GM23338 (cell line): ENCODE measurements around the gene DSCAML1. TPM values are rescaled to one million over a fixed set of nuclear protein-coding genes. Genes with fewer than 3 reads are reported as not detected.

Source experiments
- ATAC-seq: fragments of 200-7000 bp; cut with Tn5 transposase; 3 replicates; pipeline ENCODE4 v1.9.1; 2020
- DNase-seq: peaks from one replicate; pipeline ENCODE4 v3.0.0-alpha.2; 2015; ENCODE audit warnings: low spot score
- H2AFZ ChIP-seq: fragments of 200-600 bp; sonication (generic); 2 replicates; pipeline ENCODE4 v1.8.0; 2016; ENCODE audit warnings: antibody characterized with exemption, mild to moderate bottlenecking, moderate library complexity
- H3F3A ChIP-seq: fragments of 200-600 bp; sonication (generic); replicated peaks from 2 replicates; pipeline ENCODE4 v1.8.0; 2017; ENCODE audit warnings: antibody characterized with exemption, mixed run types, low read depth
- H3K27ac ChIP-seq: fragments of 200-600 bp; sonication (generic); 2 replicates; pipeline ENCODE4 v1.6.1; 2016; ENCODE audit warnings: low read depth
- H3K27me3 ChIP-seq: fragments of 200-600 bp; sonication (generic); 2 replicates; pipeline ENCODE4 v1.8.0; 2016; ENCODE audit warnings: mild to moderate bottlenecking, mixed run types, moderate library complexity; ENCODE audit not compliant: insufficient read depth
- H3K36me3 ChIP-seq: fragments of 200-600 bp; sonication (generic); 2 replicates; pipeline ENCODE4 v1.8.0; 2016; ENCODE audit warnings: mild to moderate bottlenecking; ENCODE audit not compliant: insufficient read depth
- H3K4me1 ChIP-seq: fragments of 200-600 bp; sonication (generic); 2 replicates; pipeline ENCODE4 v1.8.0; 2016; ENCODE audit warnings: mild to moderate bottlenecking, moderate library complexity; ENCODE audit not compliant: insufficient read depth
- H3K4me2 ChIP-seq: fragments of 200-600 bp; sonication (generic); 2 replicates; pipeline ENCODE4 v1.7.1; 2017; ENCODE audit warnings: mixed run types
- H3K4me3 ChIP-seq: fragments of 200-600 bp; sonication (generic); 2 replicates; pipeline ENCODE4 v1.6.1; 2016; ENCODE audit warnings: mixed run types
- H3K79me2 ChIP-seq: fragments of 200-600 bp; sonication (generic); replicated peaks from 2 replicates; pipeline ENCODE4 v1.8.0; 2017; ENCODE audit warnings: mild to moderate bottlenecking; ENCODE audit not compliant: insufficient read depth
- H3K9me2 ChIP-seq: fragments of 200-600 bp; sonication (generic); 2 replicates; pipeline ENCODE4 v1.8.0; 2017; ENCODE audit not compliant: insufficient read depth
- H4K20me1 ChIP-seq: fragments of 200-600 bp; sonication (generic); replicated peaks from 2 replicates; pipeline ENCODE4 v1.8.0; 2017; ENCODE audit warnings: mild to moderate bottlenecking; ENCODE audit not compliant: insufficient read depth
- H3K27ac Mint-ChIP-seq: 2 replicates; pipeline ENCODE4 v1.8.0; 2020; ENCODE audit warnings: inconsistent platforms, mild to moderate bottlenecking, moderate library complexity, mixed read lengths
- H3K27me3 Mint-ChIP-seq: 3 replicates; pipeline ENCODE4 v1.8.0; 2022; ENCODE audit warnings: low read depth, mild to moderate bottlenecking, moderate library complexity, mixed read lengths, inconsistent platforms; ENCODE audit not compliant: insufficient read depth, poor library complexity
- H3K36me3 Mint-ChIP-seq: 3 replicates; pipeline ENCODE4 v1.8.0; 2021; ENCODE audit warnings: low read depth, mild to moderate bottlenecking, inconsistent platforms, moderate library complexity, mixed read lengths
- H3K4me1 Mint-ChIP-seq: 3 replicates; pipeline ENCODE4 v1.8.0; 2020; ENCODE audit warnings: mild to moderate bottlenecking, inconsistent platforms, mixed read lengths
- H3K4me3 Mint-ChIP-seq: 3 replicates; pipeline ENCODE4 v1.8.0; 2021; ENCODE audit warnings: moderate library complexity, mild to moderate bottlenecking, inconsistent platforms, mixed read lengths
- H3K9me3 Mint-ChIP-seq: 3 replicates; pipeline ENCODE4 v1.8.0; 2020; ENCODE audit warnings: moderate library complexity, mild to moderate bottlenecking, inconsistent platforms, mixed read lengths
- CREB1 ChIP-seq: fragments of 250-450 bp; sonication (Bioruptor Pico); IDR thresholded peaks from 2 replicates; pipeline ENCODE4 v1.5.0; 2020; ENCODE audit warnings: low read depth, mild to moderate bottlenecking, moderate library complexity
- EZH2 ChIP-seq: fragments of 200-600 bp; sonication (generic); IDR thresholded peaks from one replicate; pipeline ENCODE4 v1.8.0; 2017; ENCODE audit warnings: antibody characterized with exemption, mild to moderate bottlenecking, low read depth; ENCODE audit not compliant: unreplicated experiment
- JUNB ChIP-seq: IDR thresholded peaks from one replicate; pipeline ENCODE4 v1.6.1; 2016; ENCODE audit warnings: antibody characterized with exemption; ENCODE audit not compliant: unreplicated experiment
- NANOG ChIP-seq: IDR thresholded peaks from 2 replicates; pipeline ENCODE4 v1.6.1; 2016; ENCODE audit warnings: antibody characterized with exemption, borderline replicate concordance
- POLR2AphosphoS5 ChIP-seq: IDR thresholded peaks from 2 replicates; pipeline ENCODE4 v1.6.1; 2016; ENCODE audit warnings: antibody characterized with exemption, low read depth
- STAT1 ChIP-seq: IDR thresholded peaks from one replicate; pipeline ENCODE4 v1.6.1; 2016; ENCODE audit warnings: antibody characterized with exemption; ENCODE audit not compliant: unreplicated experiment
- ZNF331 ChIP-seq: fragments of 250-450 bp; sonication (Bioruptor Pico); IDR thresholded peaks from 2 replicates; pipeline ENCODE4 v1.5.0; 2020; ENCODE audit warnings: low read depth, mild to moderate bottlenecking, moderate library complexity
- polyA plus RNA-seq: library from polyadenylated mRNA; unstranded; fragments of >200 nt; fragmentation: Nextera tagmentation; extraction: Ambion mirVana; gene quantifications from 2 replicates; pipeline ENCODE4 v1.2.1, GENCODE V29; 2016
- total RNA-seq: library from RNA; depleted of rRNA; stranded (reverse); fragments of >200 nt; shearing (Covaris generic); gene quantifications from 2 replicates; pipeline ENCODE4 v1.2.3, GENCODE V29; 2014
- TF ChIP-seq, protein P1 (sequence below): IDR thresholded peaks from one replicate; pipeline ENCODE4 v1.6.1; 2018; ENCODE audit warnings: antibody characterized with exemption; ENCODE audit not compliant: unreplicated experiment
- TF ChIP-seq, protein P2 (sequence below): IDR thresholded peaks from 2 replicates; pipeline ENCODE4 v1.6.1; 2016; ENCODE audit warnings: antibody characterized with exemption

Gene DSCAML1
- total and polyA plus RNA-seq, 2 experiments from 2014 or later = 0.17 TPM; not detected in 1

DNA sequence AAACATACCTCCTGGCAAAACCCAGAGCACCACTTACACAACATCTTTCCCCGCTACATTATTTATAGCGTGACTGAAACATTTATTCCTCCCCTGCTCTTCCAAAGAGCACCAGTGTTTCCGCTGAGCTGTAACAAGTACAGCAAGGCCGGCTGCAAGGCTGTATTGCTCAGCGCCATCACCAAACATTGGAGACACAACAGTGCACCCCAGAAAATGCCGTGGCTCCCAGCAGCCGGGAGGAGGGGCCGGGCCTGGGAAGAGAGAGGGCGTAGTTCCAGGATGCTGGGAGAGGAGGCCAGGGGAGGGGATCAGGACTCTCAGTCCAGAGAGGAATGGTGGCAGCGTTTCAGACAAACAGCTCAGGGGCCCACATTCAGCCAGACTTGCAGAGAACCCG lies 133.2 kb downstream of the DSCAML1 start (continued):
- TF ChIP-seq, protein P1, sequence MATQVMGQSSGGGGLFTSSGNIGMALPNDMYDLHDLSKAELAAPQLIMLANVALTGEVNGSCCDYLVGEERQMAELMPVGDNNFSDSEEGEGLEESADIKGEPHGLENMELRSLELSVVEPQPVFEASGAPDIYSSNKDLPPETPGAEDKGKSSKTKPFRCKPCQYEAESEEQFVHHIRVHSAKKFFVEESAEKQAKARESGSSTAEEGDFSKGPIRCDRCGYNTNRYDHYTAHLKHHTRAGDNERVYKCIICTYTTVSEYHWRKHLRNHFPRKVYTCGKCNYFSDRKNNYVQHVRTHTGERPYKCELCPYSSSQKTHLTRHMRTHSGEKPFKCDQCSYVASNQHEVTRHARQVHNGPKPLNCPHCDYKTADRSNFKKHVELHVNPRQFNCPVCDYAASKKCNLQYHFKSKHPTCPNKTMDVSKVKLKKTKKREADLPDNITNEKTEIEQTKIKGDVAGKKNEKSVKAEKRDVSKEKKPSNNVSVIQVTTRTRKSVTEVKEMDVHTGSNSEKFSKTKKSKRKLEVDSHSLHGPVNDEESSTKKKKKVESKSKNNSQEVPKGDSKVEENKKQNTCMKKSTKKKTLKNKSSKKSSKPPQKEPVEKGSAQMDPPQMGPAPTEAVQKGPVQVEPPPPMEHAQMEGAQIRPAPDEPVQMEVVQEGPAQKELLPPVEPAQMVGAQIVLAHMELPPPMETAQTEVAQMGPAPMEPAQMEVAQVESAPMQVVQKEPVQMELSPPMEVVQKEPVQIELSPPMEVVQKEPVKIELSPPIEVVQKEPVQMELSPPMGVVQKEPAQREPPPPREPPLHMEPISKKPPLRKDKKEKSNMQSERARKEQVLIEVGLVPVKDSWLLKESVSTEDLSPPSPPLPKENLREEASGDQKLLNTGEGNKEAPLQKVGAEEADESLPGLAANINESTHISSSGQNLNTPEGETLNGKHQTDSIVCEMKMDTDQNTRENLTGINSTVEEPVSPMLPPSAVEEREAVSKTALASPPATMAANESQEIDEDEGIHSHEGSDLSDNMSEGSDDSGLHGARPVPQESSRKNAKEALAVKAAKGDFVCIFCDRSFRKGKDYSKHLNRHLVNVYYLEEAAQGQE = no peak
- TF ChIP-seq NANOG (no peak), STAT1 (no peak), ZNF331 (CRISPR knock-in tag) (no peak), POLR2AphosphoS5 (no peak), EZH2 (no peak), JUNB (no peak), CREB1 (CRISPR knock-in tag) (no peak)
- TF ChIP-seq, protein P2, sequence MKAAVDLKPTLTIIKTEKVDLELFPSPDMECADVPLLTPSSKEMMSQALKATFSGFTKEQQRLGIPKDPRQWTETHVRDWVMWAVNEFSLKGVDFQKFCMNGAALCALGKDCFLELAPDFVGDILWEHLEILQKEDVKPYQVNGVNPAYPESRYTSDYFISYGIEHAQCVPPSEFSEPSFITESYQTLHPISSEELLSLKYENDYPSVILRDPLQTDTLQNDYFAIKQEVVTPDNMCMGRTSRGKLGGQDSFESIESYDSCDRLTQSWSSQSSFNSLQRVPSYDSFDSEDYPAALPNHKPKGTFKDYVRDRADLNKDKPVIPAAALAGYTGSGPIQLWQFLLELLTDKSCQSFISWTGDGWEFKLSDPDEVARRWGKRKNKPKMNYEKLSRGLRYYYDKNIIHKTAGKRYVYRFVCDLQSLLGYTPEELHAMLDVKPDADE = no peak

DNA sequence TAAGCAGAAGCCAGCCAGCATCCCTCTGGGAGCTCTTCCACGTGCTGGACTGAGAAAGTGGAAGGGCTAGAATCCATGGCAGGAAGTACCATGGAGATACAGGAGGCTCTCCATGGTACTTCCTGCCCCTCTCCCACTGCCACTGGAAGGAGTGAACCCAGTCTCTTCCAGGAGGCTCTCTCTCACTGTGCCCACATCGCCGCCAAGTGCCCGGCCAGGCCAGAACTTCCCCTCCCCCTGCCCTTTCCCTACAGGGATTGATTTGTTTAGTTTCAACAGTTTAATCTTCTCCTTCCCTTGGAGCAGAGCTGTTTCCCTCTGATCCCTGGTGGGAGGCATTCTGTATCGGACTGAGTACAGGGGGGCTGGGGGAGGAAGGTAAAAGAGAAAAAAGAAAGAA lies 133.6 kb downstream of the DSCAML1 start:
- H3K4me1 Mint-ChIP-seq = peaks cover 42% of the 10 kb centered on the region
- TF ChIP-seq NANOG = no peak
- TF ChIP-seq ZNF331 (CRISPR knock-in tag) = no peak
- TF ChIP-seq, protein P1 = no peak
- TF ChIP-seq, protein P2 = no peak
- no peak for TF ChIP-seq EZH2

More for the DNA sequence above, 133.6 kb downstream of the DSCAML1 start:
- Histone ChIP-seq H3K27me3 (no peaks in the 10 kb centered on the region), H2AFZ (peak overlapping the region; percentile 78), H3K4me2 (0 out of 2 replicates have a peak overlapping the region, but pooled peaks have one; percentile 38), H3K79me2 (no peaks in the 10 kb centered on the region), H3F3A (no peaks in the 10 kb centered on the region), H3K36me3 (no peaks in the 10 kb centered on the region), H3K4me1 (peaks cover 17% of the 10 kb centered on the region), H3K27ac (no peak overlapping the region), H4K20me1 (no peaks in the 10 kb centered on the region), H3K9me2 (no peaks in the 10 kb centered on the region), H3K4me3 (no peak overlapping the region)
- Mint-ChIP-seq H3K36me3 (no peaks in the 10 kb centered on the region), H3K27me3 (peaks cover 5% of the 10 kb centered on the region), H3K27ac (no peak overlapping the region; the same call in 1 of the 2 replicates), H3K9me3 (no peaks in the 10 kb centered on the region; the same call in 2 of the 3 replicates), H3K4me3 (no peak overlapping the region)
- peak; percentile 19; the same call in 2 of the 3 replicates for ATAC-seq
- DNase-seq = no peak
